Natural killer cell (primary cell): ENCODE results near the gene FHIT. TPM values are rescaled to one million over a fixed set of nuclear protein-coding genes. Genes with fewer than 3 reads are reported as not detected.

Experiments used
- ATAC-seq, 3 donors: fragments of 150-1000 bp in 2 of 3; fragments of 200-7000 bp in 1 of 3; cut with Tn5 transposase; 1 replicate in 1 of 3; 2 replicates in 2 of 3; pipeline ENCODE4 v1.10.0; 2021; ENCODE audit warnings: mild to moderate bottlenecking in 2 of 3, moderate library complexity in 2 of 3
- DNase-seq, 2 donors: peaks; one replicate each; pipeline versions ENCODE4 v3.0.0 to v3.0.0-alpha.2; 2013 to 2021; ENCODE audit warnings: mixed read lengths in 1 of 2
- H3K27ac ChIP-seq: one replicate; pipeline ENCODE4 v1.5.1; 2013; ENCODE audit warnings: mild to moderate bottlenecking, low read length
- H3K27me3 ChIP-seq: one replicate; pipeline ENCODE4 v1.6.1; 2013; ENCODE audit warnings: low read length; ENCODE audit not compliant: control insufficient read depth, insufficient read depth
- H3K36me3 ChIP-seq: one replicate; pipeline ENCODE4 v1.6.1; 2013; ENCODE audit warnings: low read length; ENCODE audit not compliant: control insufficient read depth, insufficient read depth
- H3K4me1 ChIP-seq: one replicate; pipeline ENCODE4 v1.6.1; 2013; ENCODE audit warnings: low read length; ENCODE audit not compliant: control insufficient read depth, insufficient read depth
- H3K4me3 ChIP-seq: one replicate; pipeline ENCODE4 v1.5.1; 2013; ENCODE audit warnings: low read length
- H3K9me3 ChIP-seq: one replicate; pipeline ENCODE4 v1.6.1; 2013; ENCODE audit warnings: low read length; ENCODE audit not compliant: control insufficient read depth, insufficient read depth
- H3K27ac Mint-ChIP-seq, 2 donors: one replicate each; pipeline ENCODE4 v1.8.0; 2022; ENCODE audit warnings: mild to moderate bottlenecking in 2 of 2, mixed read lengths in 2 of 2, moderate library complexity in 1 of 2
- H3K27me3 Mint-ChIP-seq, 2 donors: one replicate each; pipeline ENCODE4 v1.8.0; 2022; ENCODE audit warnings: low read depth in 2 of 2, mixed read lengths in 2 of 2
- H3K36me3 Mint-ChIP-seq: one replicate; pipeline ENCODE4 v1.8.0; 2022; ENCODE audit warnings: mixed read lengths
- H3K4me1 Mint-ChIP-seq, 2 donors: one replicate each; pipeline ENCODE4 v1.8.0; 2022; ENCODE audit warnings: mixed read lengths in 2 of 2
- H3K4me3 Mint-ChIP-seq: one replicate; pipeline ENCODE4 v1.8.0; 2022; ENCODE audit warnings: mild to moderate bottlenecking, moderate library complexity, mixed read lengths
- H3K9me3 Mint-ChIP-seq, 2 donors: one replicate each; pipeline ENCODE4 v1.8.0; 2022; ENCODE audit warnings: mixed read lengths in 2 of 2
- WGBS: methylation state at CpG from one replicate; pipeline ENCODE4 v1.1.7; 2013; ENCODE audit warnings: missing lambda C conversion rate; ENCODE audit not compliant: insufficient coverage; 5-methylcytosine and 5-hydroxymethylcytosine counted together
- intact Hi-C: fragments of 100-400 bp; cut with micrococcal nuclease; formaldehyde crosslinking; loops from one replicate; pipeline ENCODE4 v1.14.2; 2022
- total RNA-seq, 4 donors: library from RNA; stranded (reverse); fragments of 120-200 nt in 1 of 4; gene quantifications; one replicate each; pipeline versions ENCODE4 v1.2.3 to v1.2.4, GENCODE V29; 2013 to 2022
- TF ChIP-seq, protein P1 (sequence below): fragments of 200-600 bp; IDR thresholded peaks from one replicate; pipeline ENCODE4 v1.8.0; 2022; ENCODE audit warnings: antibody characterized with exemption

The FHIT gene
- total RNA-seq, 3 donors from 2014 or later (not counting 1 experiment from before 2014, with no cell fraction given) = 2.7 to 6.1 (median 3.3) TPM

DNA sequence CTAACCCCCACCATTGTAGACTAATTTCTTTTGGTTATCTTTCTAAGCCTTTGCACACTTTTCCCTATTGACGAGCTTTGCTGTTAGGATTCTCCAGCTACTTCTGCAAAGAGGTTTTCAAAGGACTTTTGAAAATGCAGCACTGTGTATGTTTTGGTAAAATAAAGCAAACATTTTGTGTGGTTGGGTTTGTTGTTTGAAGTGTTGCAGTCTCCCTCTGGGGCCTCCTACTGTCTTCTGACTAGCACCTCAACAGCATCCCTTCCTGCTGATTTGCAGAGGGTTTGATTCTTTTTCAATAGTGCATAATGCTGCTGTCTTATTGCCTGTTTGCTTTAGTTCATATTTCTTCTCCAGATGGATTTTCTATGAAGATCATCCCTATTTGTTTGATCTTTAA is 1426.4 kb downstream of the FHIT start:
- H3K27ac ChIP-seq = no peak overlapping the region
- H3K27me3 ChIP-seq = no peaks in the 10 kb centered on the region
- H3K4me3 ChIP-seq = no peak overlapping the region
- intact Hi-C loops = no loop called here
- no CpG with 5 or more reads among the region's 1 CpG for WGBS
- Mint-ChIP-seq H3K36me3 (peaks cover 7% of the 10 kb centered on the region), H3K27me3 (no peaks in the 10 kb centered on the region), H3K4me1 (no peaks in the 10 kb centered on the region), H3K27ac (no peak overlapping the region), H3K4me3 (no peak overlapping the region), H3K9me3 (no peaks in the 10 kb centered on the region)
- H3K4me1 ChIP-seq = no peaks in the 10 kb centered on the region
- ATAC-seq = no peak
- no peaks in the 10 kb centered on the region for H3K36me3 ChIP-seq
- TF ChIP-seq, protein P1, sequence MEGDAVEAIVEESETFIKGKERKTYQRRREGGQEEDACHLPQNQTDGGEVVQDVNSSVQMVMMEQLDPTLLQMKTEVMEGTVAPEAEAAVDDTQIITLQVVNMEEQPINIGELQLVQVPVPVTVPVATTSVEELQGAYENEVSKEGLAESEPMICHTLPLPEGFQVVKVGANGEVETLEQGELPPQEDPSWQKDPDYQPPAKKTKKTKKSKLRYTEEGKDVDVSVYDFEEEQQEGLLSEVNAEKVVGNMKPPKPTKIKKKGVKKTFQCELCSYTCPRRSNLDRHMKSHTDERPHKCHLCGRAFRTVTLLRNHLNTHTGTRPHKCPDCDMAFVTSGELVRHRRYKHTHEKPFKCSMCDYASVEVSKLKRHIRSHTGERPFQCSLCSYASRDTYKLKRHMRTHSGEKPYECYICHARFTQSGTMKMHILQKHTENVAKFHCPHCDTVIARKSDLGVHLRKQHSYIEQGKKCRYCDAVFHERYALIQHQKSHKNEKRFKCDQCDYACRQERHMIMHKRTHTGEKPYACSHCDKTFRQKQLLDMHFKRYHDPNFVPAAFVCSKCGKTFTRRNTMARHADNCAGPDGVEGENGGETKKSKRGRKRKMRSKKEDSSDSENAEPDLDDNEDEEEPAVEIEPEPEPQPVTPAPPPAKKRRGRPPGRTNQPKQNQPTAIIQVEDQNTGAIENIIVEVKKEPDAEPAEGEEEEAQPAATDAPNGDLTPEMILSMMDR = no peak
- no peaks in the 10 kb centered on the region for H3K9me3 ChIP-seq
- DNase-seq = no peak

DNA sequence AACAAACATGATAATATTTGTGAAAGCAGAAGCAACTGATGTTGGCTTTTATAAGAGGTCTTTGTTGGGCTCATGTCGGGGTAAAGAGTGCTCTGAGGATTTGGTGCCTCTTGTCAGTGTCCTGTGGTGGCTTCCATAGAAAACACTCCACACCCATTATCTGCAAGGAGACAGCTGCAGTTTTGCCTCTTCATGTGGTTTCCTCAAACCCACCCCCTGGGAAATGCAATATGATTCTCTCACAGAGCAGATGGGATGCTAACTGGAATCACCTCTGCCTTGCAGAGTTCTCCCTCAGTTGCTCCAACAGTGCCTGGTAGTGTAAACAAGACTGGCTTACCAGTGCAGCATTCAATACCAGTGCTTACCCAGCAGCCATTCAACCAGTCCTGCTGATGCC is 1430.0 kb downstream of the FHIT start:
- Mint-ChIP-seq H3K27me3 (peaks cover 0 to 3% of the 10 kb centered on the region in 2 donors), H3K9me3 (no peaks in the 10 kb centered on the region), H3K27ac (no peak overlapping the region), H3K36me3 (peaks cover 7% of the 10 kb centered on the region), H3K4me1 (peaks cover 0 to 6% of the 10 kb centered on the region in 2 donors), H3K4me3 (no peak overlapping the region)
- no peak for ATAC-seq
- WGBS = 88% methylated on average over 1 of the region's 1 CpG
- TF ChIP-seq, protein P1 = no peak
- no peaks in the 10 kb centered on the region for H3K36me3 ChIP-seq
- H3K27me3 ChIP-seq = no peaks in the 10 kb centered on the region
- no peak for DNase-seq
- H3K9me3 ChIP-seq = no peaks in the 10 kb centered on the region
- intact Hi-C loops = no loop called here
- no peaks in the 10 kb centered on the region for H3K4me1 ChIP-seq
- H3K27ac ChIP-seq = no peak overlapping the region
- H3K4me3 ChIP-seq = no peak overlapping the region

DNA sequence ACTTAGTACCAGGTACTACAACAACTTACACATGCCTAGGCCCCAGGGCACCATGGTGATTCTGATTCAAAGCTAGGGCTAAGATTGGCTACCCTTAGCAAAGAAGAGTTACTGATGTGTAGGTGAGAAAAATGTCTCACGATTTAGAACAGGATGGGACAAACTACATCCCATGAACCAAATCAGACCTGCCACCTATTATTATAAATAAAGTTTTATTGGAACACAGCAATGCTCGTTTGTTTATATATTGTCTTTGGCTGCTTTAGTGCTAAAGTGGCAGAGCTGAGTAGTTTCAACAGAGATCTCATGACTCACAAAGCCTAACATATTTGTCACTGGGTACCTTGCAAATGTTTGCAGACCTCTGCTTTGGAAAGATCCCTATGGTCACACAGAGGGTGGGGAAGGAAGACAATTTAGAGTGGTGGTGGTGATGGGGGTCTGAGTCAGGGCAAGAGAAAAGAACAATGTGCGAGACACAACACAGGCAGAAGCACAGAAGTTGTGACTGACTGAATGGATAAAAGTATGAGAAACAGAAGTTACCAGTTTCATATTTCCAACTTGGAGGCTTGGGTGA is 1430.8 kb downstream of the FHIT start:
- H3K4me1 Mint-ChIP-seq = peaks cover 0 to 6% of the 10 kb centered on the region in 2 donors
- H3K9me3 Mint-ChIP-seq = no peaks in the 10 kb centered on the region
- Histone ChIP-seq H3K27me3 (no peaks in the 10 kb centered on the region), H3K4me3 (no peak overlapping the region), H3K27ac (no peak overlapping the region), H3K4me1 (no peaks in the 10 kb centered on the region), H3K9me3 (no peaks in the 10 kb centered on the region), H3K36me3 (no peaks in the 10 kb centered on the region)
- ATAC-seq (no peak), DNase-seq (no peak)
- no peak overlapping the region for H3K4me3 Mint-ChIP-seq
- H3K27me3 Mint-ChIP-seq = peaks cover 0 to 3% of the 10 kb centered on the region in 2 donors
- WGBS = 81% methylated on average over 1 of the region's 3 CpGs
- intact Hi-C loops = no loop called here
- TF ChIP-seq, protein P1 = no peak
- H3K36me3 Mint-ChIP-seq = peaks cover 7% of the 10 kb centered on the region
- H3K27ac Mint-ChIP-seq = no peak overlapping the region

DNA sequence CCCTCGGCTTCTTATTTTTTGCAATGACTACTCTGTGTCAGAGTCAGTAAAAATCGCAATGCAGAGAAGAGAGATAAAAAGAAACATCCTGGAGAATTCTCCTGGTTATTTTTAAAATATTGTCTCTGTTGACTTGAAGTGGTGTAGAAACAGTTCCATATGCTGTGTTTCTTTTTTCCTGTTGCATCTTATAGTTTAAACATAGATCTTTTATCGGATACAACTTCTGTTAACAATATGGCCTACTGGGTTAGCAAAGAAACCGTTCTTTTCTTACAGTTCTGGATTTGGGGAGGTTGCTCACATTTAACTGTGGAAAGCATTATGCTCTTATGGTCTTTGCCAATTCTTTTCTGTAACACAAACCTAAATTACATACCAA is 1432.3 kb downstream of the FHIT start:
- TF ChIP-seq, protein P1 = no peak
- intact Hi-C loops = no loop called here
- Mint-ChIP-seq H3K9me3 (no peaks in the 10 kb centered on the region), H3K4me3 (no peak overlapping the region), H3K27ac (no peak overlapping the region), H3K36me3 (peaks cover 7% of the 10 kb centered on the region), H3K4me1 (peaks cover 0 to 6% of the 10 kb centered on the region in 2 donors), H3K27me3 (peaks cover 0 to 3% of the 10 kb centered on the region in 2 donors)
- Histone ChIP-seq H3K9me3 (no peaks in the 10 kb centered on the region), H3K27me3 (no peaks in the 10 kb centered on the region), H3K27ac (no peak overlapping the region), H3K4me1 (no peaks in the 10 kb centered on the region), H3K36me3 (no peaks in the 10 kb centered on the region), H3K4me3 (no peak overlapping the region)
- DNase-seq (no peak), ATAC-seq (no peak)
- 86% methylated on average over 4 of the region's 4 CpGs for WGBS
